Effector memory CD8-positive, alpha-beta T cell (primary cell): ENCODE results near the gene CDH8.
"Not testable (repeated sequence)": the region's sequence is repeated elsewhere in the genome, so short reads cannot be mapped to it uniquely, and the experiment has no call there.

Experiments
- ATAC-seq: fragments of 150-1000 bp; cut with Tn5 transposase; replicated peaks from 2 replicates; pipeline ENCODE4 v1.10.0; 2021; ENCODE audit warnings: mild to moderate bottlenecking, moderate library complexity
- DNase-seq, 3 experiments: peaks; one replicate each; pipeline ENCODE4 v3.0.0; 2021
- H3K27ac Mint-ChIP-seq, 2 donors: one replicate each; pipeline ENCODE4 v1.8.0; 2022; ENCODE audit warnings: mild to moderate bottlenecking in 2 of 2, mixed read lengths in 2 of 2, moderate library complexity in 2 of 2
- H3K27me3 Mint-ChIP-seq, 2 donors: one replicate each; pipeline ENCODE4 v1.8.0; 2022; ENCODE audit warnings: mixed read lengths in 2 of 2
- H3K36me3 Mint-ChIP-seq: one replicate; pipeline ENCODE4 v1.8.0; 2022; ENCODE audit warnings: mild to moderate bottlenecking, moderate library complexity, mixed read lengths; ENCODE audit not compliant: insufficient read depth
- H3K4me1 Mint-ChIP-seq, 2 donors: one replicate each; pipeline ENCODE4 v1.8.0; 2022; ENCODE audit warnings: low read depth in 2 of 2, mixed read lengths in 2 of 2
- H3K4me3 Mint-ChIP-seq, 2 donors: one replicate each; pipeline ENCODE4 v1.8.0; 2022; ENCODE audit warnings: mild to moderate bottlenecking in 2 of 2, mixed read lengths in 2 of 2, moderate library complexity in 2 of 2
- H3K9me3 Mint-ChIP-seq, 2 donors: one replicate each; pipeline ENCODE4 v1.8.0; 2022; ENCODE audit warnings: mixed read lengths in 2 of 2

CDH8 gene

DNA sequence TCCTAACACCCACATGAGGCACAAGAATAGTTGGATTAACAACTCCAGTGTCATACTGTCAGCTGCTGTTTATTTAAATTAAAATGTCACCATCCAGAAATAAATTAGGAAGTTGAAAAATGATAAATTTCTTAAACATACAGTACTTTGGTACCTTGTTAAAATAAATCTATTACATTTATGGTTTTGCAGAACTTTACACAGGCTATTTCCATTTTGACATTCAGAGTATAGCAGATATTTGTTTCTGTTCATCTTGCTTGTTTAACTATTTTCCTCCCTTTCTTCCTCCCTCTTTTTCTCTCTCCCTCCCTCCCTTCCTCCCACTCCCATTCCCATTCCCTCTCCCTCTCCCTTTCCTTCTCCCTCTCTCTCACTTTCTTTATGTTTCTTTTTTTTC is 310.1 kb downstream of the CDH8 start:
- ATAC-seq, result no peak
- Mint-ChIP-seq H3K27ac (no peak overlapping the region), H3K36me3 (no peaks in the 10 kb centered on the region), H3K27me3 (no peaks in the 10 kb centered on the region), H3K4me1 (no peaks in the 10 kb centered on the region), H3K4me3 (no peak overlapping the region), H3K9me3 (peaks cover 0 to 8% of the 10 kb centered on the region in 2 donors)
- no peak for DNase-seq

DNA sequence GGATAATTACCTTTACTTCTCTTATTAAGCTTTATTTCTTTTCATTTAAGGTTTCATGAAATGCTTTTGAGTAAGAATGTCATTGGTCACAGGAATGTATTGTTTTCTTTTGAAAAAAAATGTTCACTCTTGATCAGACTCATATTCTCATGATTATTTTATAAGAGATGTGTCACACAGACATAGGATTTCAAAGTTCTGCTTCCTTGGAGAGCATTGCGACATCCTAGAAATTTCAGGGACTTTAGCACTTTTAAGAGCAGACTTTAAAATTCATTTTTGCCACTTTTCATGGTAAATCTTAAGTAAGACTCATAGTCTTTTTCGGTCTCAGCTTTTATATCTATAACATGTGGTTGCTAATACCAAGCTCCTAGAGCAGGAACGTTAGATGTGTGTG is 314.7 kb downstream of the CDH8 start:
- Mint-ChIP-seq H3K4me1 (no peaks in the 10 kb centered on the region), H3K4me3 (no peak overlapping the region), H3K27me3 (no peaks in the 10 kb centered on the region), H3K27ac (no peak overlapping the region), H3K36me3 (no peaks in the 10 kb centered on the region), H3K9me3 (peaks cover 0 to 2% of the 10 kb centered on the region in 2 donors)
- ATAC-seq, result no peak
- DNase-seq, result no peak

DNA sequence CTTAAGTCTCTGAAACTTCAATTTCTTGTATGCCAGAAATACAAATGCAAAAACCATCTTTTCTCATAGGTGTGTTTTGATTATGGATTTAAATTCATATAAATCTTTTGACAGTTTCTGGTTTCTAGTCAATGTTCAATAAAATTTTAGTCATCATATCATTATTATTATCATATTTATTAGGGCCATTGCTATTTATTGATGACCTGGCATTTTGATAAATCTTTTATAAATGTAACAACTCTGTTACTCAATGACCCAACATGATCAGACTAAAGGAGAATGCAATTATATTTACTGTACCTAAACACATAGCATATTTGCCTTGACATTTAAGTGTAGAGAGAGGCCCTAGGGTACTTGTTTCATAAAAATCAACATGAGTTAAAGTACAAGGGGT is 320.8 kb downstream of the CDH8 start:
- Mint-ChIP-seq H3K27me3 (no peaks in the 10 kb centered on the region), H3K36me3 (no peaks in the 10 kb centered on the region), H3K9me3 (peaks cover 0 to 2% of the 10 kb centered on the region in 2 donors), H3K27ac (no peak overlapping the region), H3K4me1 (no peaks in the 10 kb centered on the region), H3K4me3 (no peak overlapping the region)
- ATAC-seq, result no peak
- DNase-seq, result no peak

DNA sequence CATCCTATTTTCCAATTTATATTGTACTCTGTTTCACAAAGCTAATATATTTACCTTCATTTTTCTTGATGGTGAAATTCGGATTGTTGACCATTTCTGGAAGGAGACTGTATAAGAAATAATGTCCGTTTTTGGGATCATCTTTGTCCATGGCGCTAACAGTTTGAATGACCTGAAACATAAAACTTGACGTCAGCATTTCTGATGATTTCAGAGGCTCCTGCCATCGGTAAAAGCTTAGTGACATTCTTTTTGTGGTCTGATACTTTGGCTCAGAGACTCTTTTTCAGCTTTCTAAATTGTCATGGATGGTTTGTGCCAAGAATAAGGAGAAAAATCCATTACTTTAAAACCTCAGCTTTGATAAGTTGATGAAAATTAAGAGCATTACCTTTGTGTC is 322.5 kb downstream of the CDH8 start:
- Mint-ChIP-seq H3K27ac (no peak overlapping the region), H3K4me3 (no peak overlapping the region), H3K4me1 (no peaks in the 10 kb centered on the region), H3K27me3 (no peaks in the 10 kb centered on the region), H3K9me3 (peaks cover 0 to 5% of the 10 kb centered on the region in 2 donors), H3K36me3 (no peaks in the 10 kb centered on the region)
- DNase-seq, result no peak
- ATAC-seq, result no peak

DNA sequence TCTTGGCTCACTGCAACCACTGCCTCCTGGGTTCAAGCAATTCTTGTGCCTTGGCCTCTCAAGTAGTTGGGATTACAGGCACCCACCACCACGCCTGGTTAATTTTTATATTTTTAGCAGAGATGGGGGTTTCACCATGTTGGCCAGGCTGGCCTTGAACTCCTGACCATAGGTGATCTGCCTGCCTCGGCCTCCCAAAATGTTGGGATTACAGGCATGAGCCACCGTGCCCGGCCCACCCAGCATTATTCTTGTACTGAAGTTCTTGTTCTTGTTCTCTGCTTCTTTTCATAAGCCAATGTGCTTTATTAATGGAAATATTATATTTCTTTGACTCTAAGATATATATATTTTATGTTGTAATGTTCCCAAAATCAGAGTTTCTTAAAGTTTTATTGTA is 336.6 kb downstream of the CDH8 start:
- not testable (repeated sequence) for H3K4me3 Mint-ChIP-seq, H3K27ac Mint-ChIP-seq, H3K36me3 Mint-ChIP-seq, ATAC-seq, H3K27me3 Mint-ChIP-seq, H3K4me1 Mint-ChIP-seq, DNase-seq
- H3K9me3 Mint-ChIP-seq, result peaks cover 9 to 11% of the 10 kb centered on the region in 2 donors

DNA sequence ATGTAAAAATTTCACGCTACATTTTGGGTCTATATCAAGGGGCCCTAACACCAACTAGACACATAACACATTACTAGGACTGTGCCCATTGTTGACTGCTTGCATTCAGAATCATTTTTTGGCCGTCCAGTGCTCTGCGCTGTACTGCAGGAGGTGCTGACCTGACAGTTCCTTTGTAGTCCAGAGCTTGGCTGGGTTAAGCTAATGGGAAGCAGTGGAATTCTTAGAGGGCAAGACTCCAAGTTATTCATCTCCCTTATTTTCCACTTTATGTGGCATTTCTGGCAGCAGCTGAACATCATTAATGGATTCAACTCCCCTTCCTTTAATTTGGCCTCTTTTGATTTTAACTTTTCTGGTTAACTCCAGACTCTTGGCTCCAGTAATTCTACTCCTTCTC is 351.7 kb downstream of the CDH8 start:
- H3K27me3 Mint-ChIP-seq, result no peaks in the 10 kb centered on the region
- no peaks in the 10 kb centered on the region for H3K36me3 Mint-ChIP-seq
- ATAC-seq, result no peak
- no peaks in the 10 kb centered on the region for H3K4me1 Mint-ChIP-seq
- DNase-seq, result no peak
- H3K27ac Mint-ChIP-seq, result no peak overlapping the region
- peaks cover 20 to 24% of the 10 kb centered on the region in 2 donors for H3K9me3 Mint-ChIP-seq
- no peak overlapping the region for H3K4me3 Mint-ChIP-seq

DNA sequence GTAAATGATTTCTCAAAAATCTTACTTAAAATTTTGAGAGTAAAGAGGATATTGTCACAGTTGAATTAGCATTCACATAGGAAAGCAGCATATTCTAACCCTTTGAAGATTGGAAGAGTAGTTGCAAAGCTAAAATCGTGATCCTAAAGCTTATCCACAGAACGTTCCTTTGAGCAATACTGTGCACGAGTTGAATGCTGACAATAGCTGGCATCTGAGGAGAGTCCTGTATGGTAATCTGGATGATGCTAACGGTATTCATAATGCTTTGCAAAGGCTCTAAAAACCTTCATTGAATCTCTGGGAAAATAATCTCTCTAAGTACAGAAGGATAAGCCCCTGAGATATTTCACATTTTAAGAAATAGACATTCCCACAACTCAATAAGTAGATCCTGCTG is 354.6 kb downstream of the CDH8 start:
- no peak for DNase-seq
- Mint-ChIP-seq H3K36me3 (peaks cover 3% of the 10 kb centered on the region), H3K27ac (no peak overlapping the region), H3K27me3 (no peaks in the 10 kb centered on the region), H3K9me3 (peaks cover 21 to 31% of the 10 kb centered on the region in 2 donors), H3K4me3 (no peak overlapping the region), H3K4me1 (no peaks in the 10 kb centered on the region)
- no peak for ATAC-seq

DNA sequence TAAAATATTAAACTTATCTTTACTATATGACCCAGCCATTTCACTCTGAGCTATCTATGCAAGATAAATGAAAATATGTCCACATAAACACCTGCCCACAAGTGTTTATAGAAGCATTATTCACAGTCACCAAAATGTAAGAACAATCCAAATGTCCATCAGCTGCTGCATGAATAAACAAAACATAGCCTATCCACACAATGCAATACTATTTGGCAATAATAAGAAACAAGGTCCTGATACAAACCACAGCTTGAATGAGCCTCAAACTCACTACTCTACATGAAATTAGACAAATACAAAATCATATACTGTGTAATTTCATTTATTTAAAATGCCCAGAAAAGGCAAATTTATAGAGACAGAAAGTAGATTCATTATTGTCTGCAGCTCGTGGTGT is 355.1 kb downstream of the CDH8 start:
- Mint-ChIP-seq H3K27me3 (no peaks in the 10 kb centered on the region), H3K4me3 (no peak overlapping the region), H3K4me1 (no peaks in the 10 kb centered on the region), H3K27ac (no peak overlapping the region), H3K36me3 (peaks cover 3% of the 10 kb centered on the region), H3K9me3 (peaks cover 19 to 31% of the 10 kb centered on the region in 2 donors)
- ATAC-seq (no peak), DNase-seq (no peak)

DNA sequence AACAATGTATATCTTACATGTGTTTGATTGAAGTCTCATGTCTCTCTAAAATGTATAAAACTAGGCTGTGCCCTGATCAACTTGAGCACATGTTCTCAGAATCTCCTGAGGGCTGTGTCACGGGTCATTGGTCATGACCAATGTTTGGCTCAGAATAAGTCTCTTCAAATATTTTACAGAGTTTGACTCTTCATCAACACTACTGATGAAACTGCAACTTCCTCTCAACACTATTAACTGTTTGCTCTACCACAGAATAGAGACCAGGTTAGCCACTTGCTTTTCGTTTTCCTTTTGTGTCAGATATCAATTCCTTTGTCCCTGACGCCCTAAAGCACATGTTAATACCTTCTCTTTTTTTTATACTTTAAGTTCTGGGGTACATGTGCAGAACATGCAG is 358.1 kb downstream of the CDH8 start:
- Mint-ChIP-seq H3K36me3 (peaks cover 3% of the 10 kb centered on the region), H3K4me1 (no peaks in the 10 kb centered on the region), H3K9me3 (peaks cover 14 to 24% of the 10 kb centered on the region in 2 donors), H3K27me3 (no peaks in the 10 kb centered on the region), H3K4me3 (no peak overlapping the region), H3K27ac (no peak overlapping the region)
- no peak for ATAC-seq
- DNase-seq, result no peak

DNA sequence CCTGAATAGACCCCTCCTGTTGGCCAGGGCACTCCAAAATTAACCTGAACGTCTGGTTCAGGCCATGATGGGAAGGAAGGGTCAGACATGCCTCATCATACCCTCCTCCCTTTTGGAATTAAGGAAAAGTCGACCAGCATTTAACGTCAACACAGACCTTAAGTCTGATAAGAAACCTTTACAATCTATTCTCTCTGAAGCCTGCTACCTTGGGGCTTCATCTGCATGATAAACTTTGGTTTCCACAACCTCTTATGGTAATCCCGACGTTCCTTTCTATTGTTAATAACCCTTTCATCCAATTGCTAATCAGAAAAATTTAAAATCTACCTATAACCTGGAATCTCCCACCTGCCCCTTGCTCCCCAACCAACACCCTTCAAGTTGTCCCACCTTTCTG is 358.5 kb downstream of the CDH8 start:
- H3K27me3 Mint-ChIP-seq, result no peaks in the 10 kb centered on the region

DNA sequence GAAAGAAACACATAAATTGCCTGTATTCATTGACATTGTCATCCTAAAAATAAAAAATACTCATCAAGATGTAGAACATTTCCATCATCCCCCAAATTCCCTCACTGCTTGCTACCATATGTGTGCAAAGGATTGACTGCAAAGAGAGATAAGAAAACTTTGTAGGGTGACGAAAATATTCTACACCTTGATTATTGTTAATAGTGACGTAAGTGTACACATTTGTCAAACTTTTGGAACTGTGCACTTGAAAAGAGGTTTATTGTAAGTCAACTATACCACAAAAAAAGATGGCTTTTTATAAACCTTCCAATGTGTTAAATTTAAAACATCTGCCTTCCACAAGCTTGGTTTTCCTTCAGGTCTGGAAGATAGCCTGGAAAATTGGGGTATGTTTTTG is 359.5 kb downstream of the CDH8 start:
- ATAC-seq (no peak), DNase-seq (no peak)
- Mint-ChIP-seq H3K4me3 (no peak overlapping the region), H3K4me1 (no peaks in the 10 kb centered on the region), H3K9me3 (peaks cover 17 to 24% of the 10 kb centered on the region in 2 donors), H3K36me3 (peaks cover 3% of the 10 kb centered on the region), H3K27me3 (no peaks in the 10 kb centered on the region), H3K27ac (no peak overlapping the region)

More for the DNA sequence above, 358.5 kb downstream of the CDH8 start:
- Mint-ChIP-seq H3K9me3 (peaks cover 17 to 24% of the 10 kb centered on the region in 2 donors), H3K36me3 (peaks cover 3% of the 10 kb centered on the region), H3K4me1 (no peaks in the 10 kb centered on the region), H3K4me3 (no peak overlapping the region), H3K27ac (no peak overlapping the region)
- ATAC-seq (no peak), DNase-seq (no peak)

DNA sequence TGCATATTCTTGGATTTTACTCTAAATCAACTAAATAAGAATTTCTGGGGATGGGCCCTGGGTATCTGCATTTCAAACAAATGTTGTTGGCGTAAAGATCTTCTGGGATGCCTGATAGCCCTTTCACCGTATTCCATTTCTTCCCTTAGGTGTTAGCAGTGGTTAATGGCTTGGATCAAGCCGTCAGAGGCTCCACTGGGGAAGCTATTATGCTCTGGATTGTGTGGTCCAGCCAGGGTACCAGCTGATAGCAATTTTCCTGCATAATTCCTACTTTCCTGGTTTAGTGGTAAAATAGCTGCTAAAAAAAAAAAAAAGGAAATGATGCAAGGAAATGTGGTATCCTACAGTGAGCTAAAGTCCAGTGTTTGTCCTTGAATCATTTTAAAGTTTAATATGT is 365.1 kb downstream of the CDH8 start:
- H3K36me3 Mint-ChIP-seq, result no peaks in the 10 kb centered on the region
- no peaks in the 10 kb centered on the region for H3K4me1 Mint-ChIP-seq
- H3K9me3 Mint-ChIP-seq, result peaks cover 9 to 13% of the 10 kb centered on the region in 2 donors
- no peak for ATAC-seq
- H3K27me3 Mint-ChIP-seq, result no peaks in the 10 kb centered on the region
- no peak for DNase-seq
- H3K4me3 Mint-ChIP-seq, result no peak overlapping the region
- no peak overlapping the region for H3K27ac Mint-ChIP-seq

DNA sequence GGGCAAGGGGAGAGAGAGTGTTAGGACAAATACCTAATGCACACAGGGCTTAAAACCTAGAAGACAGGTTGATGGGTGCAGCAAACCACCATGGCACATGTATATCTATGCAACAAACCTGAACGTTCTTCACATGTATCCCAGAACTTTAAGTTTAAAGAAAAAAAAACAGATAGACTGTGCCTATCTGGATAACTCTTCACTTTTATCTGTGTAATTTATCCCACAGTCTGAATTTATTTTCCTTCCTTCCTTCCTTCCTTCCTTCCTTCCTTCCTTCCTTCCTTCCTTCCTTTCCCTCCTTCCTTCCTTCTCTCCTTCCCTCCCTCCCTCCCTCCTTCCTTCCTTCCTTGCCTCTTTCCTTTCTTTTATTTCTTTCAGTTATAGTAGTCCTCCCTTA is 370.7 kb downstream of the CDH8 start:
- ATAC-seq (no peak), DNase-seq (no peak)
- Mint-ChIP-seq H3K27me3 (no peaks in the 10 kb centered on the region), H3K9me3 (peaks cover 5 to 21% of the 10 kb centered on the region in 2 donors), H3K36me3 (no peaks in the 10 kb centered on the region), H3K4me1 (no peaks in the 10 kb centered on the region), H3K27ac (no peak overlapping the region), H3K4me3 (no peak overlapping the region)

DNA sequence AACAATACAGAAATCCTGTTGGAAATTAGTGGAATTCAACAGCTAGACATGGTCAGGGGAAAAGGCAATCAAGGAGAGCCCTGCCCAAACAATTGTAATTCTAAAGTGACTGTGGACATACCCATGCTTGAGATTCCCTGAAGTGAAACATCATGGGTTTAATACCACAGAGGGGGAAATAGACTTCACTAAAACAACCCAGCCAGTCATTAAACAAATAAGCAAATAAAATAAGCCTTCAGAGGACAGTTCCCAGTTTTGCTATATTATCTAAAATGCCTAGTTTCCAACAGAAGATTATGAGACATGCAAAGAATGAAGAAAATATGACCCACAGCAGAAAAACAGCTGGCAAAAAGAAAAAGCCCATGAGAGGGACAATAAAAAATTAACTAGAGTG is 376.3 kb downstream of the CDH8 start:
- Mint-ChIP-seq H3K4me1 (no peaks in the 10 kb centered on the region), H3K27me3 (no peaks in the 10 kb centered on the region), H3K4me3 (no peak overlapping the region), H3K9me3 (peaks cover 3 to 12% of the 10 kb centered on the region in 2 donors), H3K27ac (no peak overlapping the region), H3K36me3 (no peaks in the 10 kb centered on the region)
- no peak for ATAC-seq
- DNase-seq, result no peak

DNA sequence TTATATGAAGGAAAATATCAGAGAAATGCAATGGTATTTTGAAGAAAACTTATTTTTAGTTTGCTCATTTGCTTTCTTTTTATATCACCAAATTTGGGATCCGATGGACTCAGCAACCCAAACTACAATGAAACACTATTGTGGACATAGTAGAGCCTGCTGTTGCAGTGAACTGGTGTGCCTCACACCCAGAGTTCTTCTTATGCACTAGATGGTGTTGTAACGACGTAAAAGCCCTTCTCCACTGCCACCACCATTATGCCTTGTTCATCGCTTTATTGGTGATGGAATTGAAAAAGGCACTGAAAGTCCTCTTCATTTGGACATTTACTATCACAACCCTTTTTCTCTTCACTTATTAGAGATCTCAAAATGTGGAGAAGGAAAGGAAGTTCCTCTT is 381.3 kb downstream of the CDH8 start:
- H3K27ac Mint-ChIP-seq, result no peak overlapping the region
- H3K36me3 Mint-ChIP-seq, result no peaks in the 10 kb centered on the region
- no peaks in the 10 kb centered on the region for H3K27me3 Mint-ChIP-seq
- ATAC-seq (no peak), DNase-seq (no peak)
- no peaks in the 10 kb centered on the region for H3K4me1 Mint-ChIP-seq
- peaks cover 6% of the 10 kb centered on the region in 2 donors for H3K9me3 Mint-ChIP-seq
- no peak overlapping the region for H3K4me3 Mint-ChIP-seq
